ENCODE measurements around the gene TSPAN7. TPM values are rescaled to one million over a fixed set of nuclear protein-coding genes. Genes with fewer than 3 reads are reported as not detected.

Gene TSPAN7
- total RNA-seq, 1 experiment from 2014 or later: 3.5 TPM

GRCh38 chrX:38514016-38514854 is 47.1 kb upstream of the TSPAN7 start:
- H3K27ac Mint-ChIP-seq: no peak overlapping the region
- peaks cover 0 to 5% of the 10 kb centered on the region in 2 experiments; a peak in 1 of 4 replicates for H3K4me1 Mint-ChIP-seq
- no peak overlapping the region for H3K18ac ChIP-seq (ENCODE audit: insufficient read length, low read depth, low read length)

More at GRCh38 chrX:38514016-38514854, 47.1 kb upstream of the TSPAN7 start:
- no peak overlapping the region for H4K5ac ChIP-seq (ENCODE audit: insufficient read length, low read depth, low read length)
- no peak overlapping the region for H3T11ph ChIP-seq (ENCODE audit: low read length)
- H3K27me3 ChIP-seq (ENCODE audit: insufficient read depth, low read length): no peaks in the 10 kb centered on the region
- H3K14ac ChIP-seq (ENCODE audit: insufficient read depth, low read length): no peak overlapping the region
- H3K9me3 ChIP-seq (ENCODE audit: control insufficient read depth, low read depth, low read length): no peaks in the 10 kb centered on the region
- H2BK20ac ChIP-seq (ENCODE audit: low read depth, low read length, poor library complexity, severe bottlenecking): no peak overlapping the region
- H4K8ac ChIP-seq (replicated peaks; ENCODE audit: insufficient read length, low read depth, low read length): no peak overlapping the region
- H3K4ac ChIP-seq (ENCODE audit: low read depth, low read length): no peak overlapping the region
- no peak overlapping the region for H2AK5ac ChIP-seq (ENCODE audit: insufficient read length, low read length)
- H2AFZ ChIP-seq (ENCODE audit: low read length): no peak overlapping the region
- H3K56ac ChIP-seq (ENCODE audit: insufficient read length, low read depth, low read length): no peak overlapping the region
- no peak overlapping the region for H3K9ac ChIP-seq (ENCODE audit: extremely low read depth, insufficient read length, low read length)
- no peak overlapping the region for H2BK120ac ChIP-seq (ENCODE audit: low read depth, low read length, poor library complexity, severe bottlenecking)
- H3K4me3 Mint-ChIP-seq: no peak overlapping the region
- H3K79me1 ChIP-seq (ENCODE audit: insufficient read depth, low read depth, low read length, poor library complexity, severe bottlenecking): no peaks in the 10 kb centered on the region
- no peak for DNase-seq
- no peak overlapping the region for H3K23ac ChIP-seq (ENCODE audit: insufficient read length, low read depth, low read length)
- no peaks in the 10 kb centered on the region for H4K20me1 ChIP-seq (ENCODE audit: control insufficient read depth, insufficient read depth, insufficient read length)
- no peak overlapping the region for H2BK5ac ChIP-seq (ENCODE audit: insufficient read length, low read length)
- no peak overlapping the region for H3K27ac ChIP-seq (ENCODE audit: insufficient read length, low read depth, low read length)
- H3K4me1 ChIP-seq (ENCODE audit: insufficient read depth, low read length): no peaks in the 10 kb centered on the region
- TF ChIP-seq, protein P1, sequence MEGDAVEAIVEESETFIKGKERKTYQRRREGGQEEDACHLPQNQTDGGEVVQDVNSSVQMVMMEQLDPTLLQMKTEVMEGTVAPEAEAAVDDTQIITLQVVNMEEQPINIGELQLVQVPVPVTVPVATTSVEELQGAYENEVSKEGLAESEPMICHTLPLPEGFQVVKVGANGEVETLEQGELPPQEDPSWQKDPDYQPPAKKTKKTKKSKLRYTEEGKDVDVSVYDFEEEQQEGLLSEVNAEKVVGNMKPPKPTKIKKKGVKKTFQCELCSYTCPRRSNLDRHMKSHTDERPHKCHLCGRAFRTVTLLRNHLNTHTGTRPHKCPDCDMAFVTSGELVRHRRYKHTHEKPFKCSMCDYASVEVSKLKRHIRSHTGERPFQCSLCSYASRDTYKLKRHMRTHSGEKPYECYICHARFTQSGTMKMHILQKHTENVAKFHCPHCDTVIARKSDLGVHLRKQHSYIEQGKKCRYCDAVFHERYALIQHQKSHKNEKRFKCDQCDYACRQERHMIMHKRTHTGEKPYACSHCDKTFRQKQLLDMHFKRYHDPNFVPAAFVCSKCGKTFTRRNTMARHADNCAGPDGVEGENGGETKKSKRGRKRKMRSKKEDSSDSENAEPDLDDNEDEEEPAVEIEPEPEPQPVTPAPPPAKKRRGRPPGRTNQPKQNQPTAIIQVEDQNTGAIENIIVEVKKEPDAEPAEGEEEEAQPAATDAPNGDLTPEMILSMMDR (conservative IDR thresholded peaks at IDR 0.05): no peak
- peaks cover 0 to 4% (median 2%) of the 10 kb centered on the region in 3 experiments; a peak in 3 of 7 replicates for H3K36me3 Mint-ChIP-seq (ENCODE audit: insufficient read depth in 1 of 3, low read depth in 3 of 3)
- H3K23me2 ChIP-seq (ENCODE audit: insufficient read length, low read depth, low read length, poor library complexity, severe bottlenecking): no peaks in the 10 kb centered on the region
- peaks cover 50 to 57% of the 10 kb centered on the region in 2 experiments for H3K9me3 Mint-ChIP-seq
- H3K4me2 ChIP-seq (ENCODE audit: insufficient read depth, insufficient read length, low read length): no peak overlapping the region
- no peak overlapping the region for H4K91ac ChIP-seq (ENCODE audit: insufficient read length, low read depth, low read length)
- H3K79me2 ChIP-seq (ENCODE audit: insufficient read depth, low read length): no peaks in the 10 kb centered on the region
- no peaks in the 10 kb centered on the region; the same call in 1 of the 2 replicates for H3K27me3 Mint-ChIP-seq (ENCODE audit: low read depth)
- no peak overlapping the region for H2BK15ac ChIP-seq (ENCODE audit: low read depth, low read length)
- H2BK12ac ChIP-seq (ENCODE audit: insufficient read length, low read depth, low read length): no peak overlapping the region

Data from H9 (cell line).